Stimulated activated CD8-positive, alpha-beta memory T cell treated with anti-CD3 and anti-CD28 coated beads, Interleukin-4, amount 100 ng/mL, for 1 hour (primary cell): ENCODE results near the gene AGFG2.
A peak's percentile ranks its signal among the peaks of the same experiment; 100 is the strongest.

Source experiments
- DNase-seq, 2 donors: peaks; one replicate each; pipeline ENCODE4 v3.0.0-alpha.2; 2020; ENCODE audit warnings: low read depth in 2 of 2, low spot score in 1 of 2

AGFG2 gene

DNA sequence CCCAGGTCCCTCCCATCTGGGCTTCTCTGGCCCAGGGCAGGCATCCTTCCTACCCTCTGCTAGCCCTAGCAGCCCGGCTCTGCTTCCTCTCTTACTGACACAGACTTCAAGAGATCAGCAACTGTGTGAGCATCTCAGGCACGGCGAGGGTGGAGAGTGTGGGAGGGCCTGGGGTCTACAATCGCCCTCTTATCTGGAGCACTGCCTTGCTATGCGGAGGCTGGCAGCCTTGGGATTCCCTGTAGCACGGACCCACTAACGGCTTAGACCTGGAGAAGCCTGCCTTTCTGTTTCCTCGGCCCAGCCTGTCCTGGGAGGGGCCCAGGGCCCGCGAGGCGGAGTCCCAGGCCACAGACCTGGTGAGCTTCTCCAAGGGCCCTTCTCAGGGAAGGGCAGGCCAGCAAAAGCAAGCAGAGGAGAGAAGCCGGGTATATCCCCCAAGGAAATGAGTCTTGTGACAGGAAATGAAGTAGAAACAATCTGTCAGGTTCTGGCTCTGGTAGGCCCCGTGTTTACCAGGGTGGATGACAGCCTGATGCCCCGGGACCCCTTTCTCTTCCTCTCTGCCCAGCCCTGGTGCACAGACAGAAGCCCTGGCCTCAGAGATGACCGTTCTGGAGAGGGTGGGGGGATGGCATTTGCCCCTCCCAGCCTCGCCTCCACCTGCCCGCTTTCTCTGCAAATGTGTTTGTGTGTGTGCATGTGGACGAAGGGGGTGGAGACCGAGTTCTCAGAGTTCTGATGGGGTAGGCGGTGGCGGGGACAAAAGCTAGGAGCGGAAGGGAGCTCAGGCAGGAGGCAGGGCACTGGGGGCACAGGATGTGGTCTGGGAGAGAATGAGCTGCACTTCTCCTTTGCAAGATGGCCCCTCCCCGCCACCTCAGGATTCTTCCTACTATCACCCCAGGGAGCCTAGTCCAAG, 44.4 kb downstream of the AGFG2 start:
- no peak for DNase-seq

DNA sequence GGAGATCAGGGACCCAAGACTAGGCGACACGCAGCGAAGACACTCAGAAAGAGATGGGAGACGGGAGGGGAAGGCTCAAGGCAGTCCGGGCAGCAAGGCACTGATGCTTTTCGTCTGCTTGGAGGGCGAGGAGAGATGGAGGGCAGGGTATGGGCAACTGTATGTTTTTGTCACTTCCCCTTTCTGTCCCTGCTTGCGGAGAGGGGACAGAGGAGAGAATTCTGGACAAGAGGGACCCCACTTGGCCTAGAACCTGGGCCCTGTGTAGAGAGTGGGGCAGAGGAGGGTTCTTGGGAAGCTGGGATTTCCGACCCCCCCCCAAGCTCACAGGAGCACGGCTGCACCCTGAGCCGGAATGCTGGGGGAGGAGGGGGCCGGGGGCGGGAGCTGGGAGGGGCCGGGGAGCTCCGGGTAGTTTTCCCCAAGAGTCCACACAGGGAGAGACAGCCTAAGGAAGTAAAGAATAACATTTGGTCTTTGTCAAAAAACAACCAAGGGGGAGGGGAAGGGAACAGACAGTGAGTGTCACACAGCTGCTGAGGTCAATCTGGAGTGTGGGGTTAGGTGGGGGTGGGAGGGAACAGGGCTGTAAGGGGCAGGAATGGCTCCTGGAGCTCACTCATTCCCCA, 45.2 kb downstream of the AGFG2 start:
- no peak for DNase-seq

DNA sequence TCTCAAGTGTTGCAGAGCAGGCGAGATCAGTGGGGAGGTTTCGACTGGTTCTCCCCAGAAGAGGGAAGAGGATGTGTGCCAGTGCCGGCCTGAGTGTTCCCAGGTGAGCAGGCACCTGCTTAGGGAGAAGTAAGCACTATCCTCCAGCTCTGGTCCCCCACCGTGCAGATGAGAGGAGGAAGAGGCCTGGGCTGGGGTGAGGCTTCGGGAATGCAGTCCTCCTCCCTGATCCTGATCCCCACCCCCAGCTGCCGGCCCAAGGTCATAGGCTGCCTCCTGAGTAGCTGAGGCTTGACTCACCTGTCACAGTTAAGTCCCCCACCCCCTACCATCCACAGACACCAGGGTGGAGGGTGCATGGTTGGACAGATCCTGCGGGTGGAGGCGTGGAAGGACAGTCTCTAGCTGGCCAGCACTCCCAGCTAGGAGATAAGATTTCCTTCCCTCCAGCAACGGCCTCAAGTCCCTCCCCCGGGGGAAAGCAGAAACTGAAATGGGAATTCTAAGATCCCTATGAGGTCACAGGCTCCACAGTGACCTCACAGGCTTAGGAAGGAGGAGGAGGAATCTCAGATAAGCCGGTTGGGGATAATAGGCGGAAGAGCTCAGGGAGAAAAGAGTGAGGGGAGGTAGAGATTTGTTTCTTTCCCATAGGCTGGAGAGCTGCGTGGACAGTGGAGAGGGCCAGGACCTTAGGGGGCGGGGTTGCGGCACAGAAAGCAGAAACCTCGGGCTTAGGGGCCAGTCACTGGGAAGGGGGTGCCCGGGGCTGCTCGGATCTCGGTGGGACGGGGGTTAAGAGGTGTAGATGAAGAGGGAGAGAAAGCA, 45.9 kb downstream of the AGFG2 start:
- no peak for DNase-seq

DNA sequence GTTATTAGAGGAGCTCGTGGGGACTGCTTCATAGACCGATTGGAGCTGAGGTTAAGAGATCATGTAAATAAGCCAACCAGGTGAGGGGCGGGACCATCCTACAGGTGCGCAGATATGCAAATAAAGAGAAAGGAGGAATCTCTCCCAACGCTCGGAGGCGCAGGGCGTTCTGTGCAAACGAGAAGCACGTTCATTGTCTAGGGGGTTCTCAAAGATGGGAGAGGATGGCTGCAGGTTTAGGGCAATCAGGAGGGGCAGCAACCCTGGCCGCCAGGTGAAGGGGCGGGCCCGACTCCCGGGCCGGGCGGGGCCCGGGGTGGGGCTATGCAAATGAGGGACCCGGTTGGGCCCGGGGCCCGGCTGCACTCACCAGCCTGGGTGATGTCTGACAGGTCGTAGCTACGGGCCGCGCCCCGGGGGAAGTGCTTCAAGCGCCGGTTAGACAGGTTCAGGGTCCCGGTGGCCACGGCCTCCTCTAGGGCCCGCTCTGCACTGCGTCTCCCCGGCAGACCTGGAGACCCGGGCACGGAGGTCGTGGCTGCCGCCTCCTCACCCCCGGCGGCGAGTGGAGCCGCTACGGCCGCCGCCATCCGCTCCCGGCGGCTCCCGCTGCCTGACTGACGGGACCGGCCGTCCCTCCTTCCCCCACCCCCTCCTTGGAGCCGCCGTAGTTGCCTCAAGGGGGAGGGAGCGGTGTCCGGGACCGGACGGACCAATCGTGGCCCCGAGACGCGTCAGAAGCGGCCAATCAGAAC, 46.7 kb downstream of the AGFG2 start, which contains the start of gene LRCH4:
Gene LRCH4, minus strand, starts transcription at position 619 of the 755 bp plus-strand sequence. Its CDS starts 29 bp downstream, at position 590.
- DNase-seq: no peak

DNA sequence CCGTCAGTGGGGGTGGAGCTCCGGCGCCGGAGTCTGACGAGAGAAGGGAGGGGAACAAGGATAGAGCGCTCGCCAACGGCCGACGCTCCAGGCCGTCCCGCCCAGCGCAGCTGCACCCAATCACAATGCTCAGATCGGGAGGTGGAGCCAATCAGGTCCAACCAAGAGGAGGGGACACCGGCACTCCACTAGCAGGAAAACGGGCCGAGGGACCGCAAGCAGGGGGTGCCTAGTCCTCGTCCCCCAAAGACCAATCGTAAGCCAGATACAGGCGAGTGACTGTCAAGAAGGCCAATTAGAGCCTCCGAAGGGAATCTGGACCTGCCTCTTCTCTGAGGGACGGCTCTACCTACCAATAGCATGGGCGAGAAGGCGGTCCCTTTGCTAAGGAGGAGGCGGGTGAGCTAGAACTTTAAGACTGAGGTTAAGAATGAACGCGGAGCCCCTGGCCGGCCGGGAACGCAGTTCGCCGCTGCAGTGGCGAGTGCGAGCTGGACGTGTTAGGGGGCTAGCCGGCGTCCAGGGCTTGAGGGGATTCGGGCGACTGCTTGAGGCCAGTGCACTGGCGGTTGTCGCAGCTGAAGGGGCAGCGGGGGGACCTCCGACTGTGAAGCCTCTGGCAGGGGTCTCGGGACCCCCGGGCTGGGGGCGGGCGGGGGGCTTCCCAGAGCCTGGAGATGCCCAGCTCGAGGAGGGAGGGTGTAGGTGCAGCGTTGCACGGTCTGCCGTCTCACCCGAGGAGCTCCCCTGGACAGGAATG, 47.4 kb downstream of the AGFG2 start, which contains the start of gene FBXO24:
Gene FBXO24, plus strand, starts transcription at position 63 of the 760 bp plus-strand sequence. Its CDS starts 298 bp downstream, at position 361.
- DNase-seq: peak; percentile 95 to 99

DNA sequence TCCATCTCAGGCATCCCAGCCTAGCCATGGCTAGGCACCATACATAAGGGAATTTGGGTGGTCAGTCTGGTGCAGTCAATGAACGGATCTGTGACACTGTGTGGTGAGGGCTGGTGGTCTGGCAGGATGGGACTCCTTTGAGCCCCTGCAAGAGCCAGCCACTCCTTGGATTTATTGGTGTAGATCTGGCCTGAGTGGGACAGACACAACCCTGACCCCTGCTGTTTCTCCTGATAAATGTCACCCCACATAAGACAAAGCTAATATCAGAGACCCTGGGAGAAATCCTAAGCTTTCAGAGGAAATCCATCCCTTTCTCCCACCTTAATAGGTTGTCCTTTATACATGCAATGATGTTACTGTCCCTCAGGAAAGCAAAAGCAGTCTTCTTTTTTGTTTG, 49.4 kb downstream of the AGFG2 start:
- no peak for DNase-seq

DNA sequence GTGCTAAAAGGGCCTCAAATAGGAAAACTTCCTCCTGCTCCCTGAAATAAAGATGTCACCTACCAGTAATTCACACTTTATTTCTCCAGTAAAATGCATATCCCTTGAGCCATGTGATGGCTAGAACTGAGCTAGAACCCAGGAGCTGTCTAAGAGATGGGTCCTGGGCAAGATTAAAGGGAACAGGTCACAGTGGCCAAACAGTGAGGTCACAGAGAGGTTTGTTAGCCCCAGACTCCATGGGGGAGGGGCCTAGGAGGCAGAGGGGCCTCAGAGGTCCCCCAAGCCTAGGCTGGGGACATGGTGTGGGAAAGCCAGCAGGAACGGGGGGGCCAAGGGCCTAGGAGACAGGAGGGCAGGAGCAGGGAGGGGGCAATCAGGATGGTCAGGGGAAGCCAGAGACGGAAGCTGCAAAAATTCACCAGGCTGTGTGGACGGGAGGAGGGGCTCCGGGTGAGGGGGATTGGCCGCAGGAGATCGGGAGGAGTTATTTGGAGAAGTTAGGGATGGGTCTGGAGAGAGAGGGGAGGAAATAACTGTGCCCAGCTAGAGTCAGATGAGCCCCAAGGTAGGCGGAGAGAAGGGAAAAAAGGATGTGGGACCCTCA, 50.4 kb downstream of the AGFG2 start:
- no peak for DNase-seq

DNA sequence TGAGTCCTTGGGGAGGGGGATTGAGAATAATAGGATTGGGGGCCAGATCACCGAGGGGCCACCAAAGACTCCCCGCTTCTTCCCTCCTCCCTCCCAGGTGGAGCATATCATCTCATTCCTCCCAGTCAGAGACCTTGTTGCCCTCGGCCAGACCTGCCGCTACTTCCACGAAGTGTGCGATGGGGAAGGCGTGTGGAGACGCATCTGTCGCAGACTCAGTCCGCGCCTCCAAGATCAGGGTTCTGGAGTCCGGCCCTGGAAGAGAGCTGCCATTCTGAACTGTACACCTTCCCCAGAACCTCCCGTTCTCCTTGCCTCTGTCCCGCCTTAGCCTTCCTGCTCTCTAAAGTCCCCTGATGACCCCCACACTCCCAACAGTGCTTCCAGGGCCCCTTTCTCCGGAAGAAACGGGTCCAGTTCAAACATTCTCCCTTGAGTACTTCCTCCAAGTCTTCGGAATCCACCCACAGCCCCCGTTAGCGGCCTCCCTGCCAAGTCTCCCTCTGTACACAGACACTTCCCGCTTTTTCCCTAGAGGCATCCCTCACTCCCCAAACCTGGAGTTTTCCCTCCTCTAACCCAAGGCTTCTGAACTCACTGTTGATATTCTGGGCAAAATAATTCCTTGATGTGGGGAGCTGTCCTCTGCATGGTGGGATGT, 51.2 kb downstream of the AGFG2 start:
- DNase-seq: no peak

DNA sequence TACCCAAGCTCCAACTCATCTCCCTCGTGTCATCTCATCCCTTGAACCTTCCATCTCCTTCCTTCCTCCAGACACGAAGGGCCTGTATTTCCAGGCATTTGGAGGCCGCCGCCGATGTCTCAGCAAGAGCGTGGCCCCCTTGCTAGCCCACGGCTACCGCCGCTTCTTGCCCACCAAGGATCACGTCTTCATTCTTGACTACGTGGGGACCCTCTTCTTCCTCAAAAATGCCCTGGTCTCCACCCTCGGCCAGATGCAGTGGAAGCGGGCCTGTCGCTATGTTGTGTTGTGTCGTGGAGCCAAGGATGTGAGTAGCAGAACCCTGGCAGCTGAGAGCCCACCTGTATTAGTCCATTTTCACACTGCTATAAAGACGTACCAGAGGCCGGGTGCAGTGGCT, 52.6 kb downstream of the AGFG2 start:
- DNase-seq: no peak

DNA sequence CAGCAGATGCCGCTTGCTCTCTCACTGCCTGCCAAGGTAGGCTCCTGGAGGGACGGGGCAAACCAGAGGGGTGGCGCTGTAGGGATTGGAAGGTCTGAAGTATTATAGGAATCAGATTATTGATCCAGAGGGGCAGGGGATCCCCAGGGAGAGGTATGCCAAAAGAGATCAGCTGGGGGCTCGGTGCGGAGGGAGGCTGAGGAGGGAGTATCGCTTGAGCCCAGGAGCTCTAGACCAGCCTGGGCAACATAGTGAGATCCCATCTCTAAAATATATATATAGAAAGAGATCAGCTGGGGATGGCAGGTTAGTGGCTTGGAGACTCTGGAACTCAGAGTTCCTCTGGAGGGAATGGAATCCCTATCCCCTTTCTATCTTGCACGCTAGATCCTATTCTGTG, 56.2 kb downstream of the AGFG2 start:
- no peak for DNase-seq

DNA sequence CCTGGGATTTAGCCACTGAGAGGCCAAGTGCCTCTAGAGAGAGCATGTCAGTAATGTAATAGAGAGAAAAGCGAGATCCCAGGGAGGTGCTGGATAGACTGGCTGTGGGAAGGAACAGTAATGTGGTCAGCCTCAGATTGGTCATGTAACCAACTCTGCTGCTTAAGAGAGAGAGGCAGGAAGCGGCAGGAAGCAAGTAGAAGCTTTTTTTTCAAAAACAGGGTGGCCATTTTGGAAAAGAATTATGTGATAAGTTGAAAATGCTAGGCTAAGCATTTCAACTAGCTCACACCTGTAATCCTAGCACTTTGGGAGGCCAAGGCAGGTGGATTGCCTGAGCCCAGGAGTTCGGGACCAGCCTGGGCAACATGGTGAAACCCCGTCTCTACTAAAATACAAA, 59.4 kb downstream of the AGFG2 start:
- DNase-seq: no peak

DNA sequence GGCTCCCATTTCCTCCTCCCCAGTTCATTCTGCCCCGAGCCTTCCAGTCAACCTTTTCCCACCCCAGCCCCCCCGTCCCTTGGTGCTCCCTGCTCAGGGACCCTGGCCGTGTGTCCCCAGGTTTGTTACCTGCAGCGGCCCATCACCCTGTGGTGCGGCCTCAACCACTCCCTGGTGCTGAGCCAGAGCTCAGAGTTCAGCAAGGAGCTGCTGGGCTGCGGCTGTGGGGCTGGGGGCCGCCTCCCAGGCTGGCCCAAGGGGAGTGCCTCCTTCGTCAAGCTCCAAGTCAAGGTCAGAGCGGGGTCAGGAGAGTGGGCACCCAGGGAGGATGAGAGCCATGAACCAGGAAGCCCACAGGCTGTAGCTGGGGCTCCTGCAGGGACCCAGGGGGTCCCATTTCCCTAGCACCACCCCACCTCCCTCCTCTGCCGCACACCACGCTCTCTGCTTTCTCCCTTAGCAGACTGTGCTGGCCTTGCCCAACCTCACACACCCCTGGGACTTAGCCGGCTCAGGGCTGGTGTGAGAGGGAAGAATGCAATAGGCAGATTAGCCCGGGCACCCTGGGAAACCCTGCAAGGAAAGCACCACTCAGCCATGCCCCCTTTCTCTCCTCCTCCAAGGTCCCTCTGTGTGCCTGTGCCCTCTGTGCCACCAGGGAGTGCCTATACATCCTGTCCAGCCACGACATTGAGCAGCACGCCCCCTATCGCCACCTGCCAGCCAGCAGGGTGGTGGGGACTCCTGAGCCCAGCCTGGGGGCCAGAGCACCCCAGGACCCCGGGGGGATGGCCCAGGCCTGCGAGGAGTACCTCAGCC, 61.1 kb downstream of the AGFG2 start:
- DNase-seq: no peak

DNA sequence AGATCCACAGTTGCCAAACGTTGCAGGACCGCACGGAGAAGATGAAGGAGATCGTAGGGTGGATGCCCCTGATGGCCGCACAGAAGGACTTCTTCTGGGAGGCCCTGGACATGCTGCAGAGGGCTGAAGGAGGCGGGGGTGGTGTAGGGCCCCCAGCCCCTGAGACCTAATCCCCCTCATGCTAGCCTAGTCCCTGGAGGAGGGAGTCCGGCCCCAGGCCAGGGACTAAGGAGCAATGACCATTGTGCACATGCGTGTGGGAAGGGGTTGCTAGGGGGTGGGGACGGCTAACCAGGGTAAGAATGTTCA, 61.7 kb downstream of the AGFG2 start:
- no peak for DNase-seq

DNA sequence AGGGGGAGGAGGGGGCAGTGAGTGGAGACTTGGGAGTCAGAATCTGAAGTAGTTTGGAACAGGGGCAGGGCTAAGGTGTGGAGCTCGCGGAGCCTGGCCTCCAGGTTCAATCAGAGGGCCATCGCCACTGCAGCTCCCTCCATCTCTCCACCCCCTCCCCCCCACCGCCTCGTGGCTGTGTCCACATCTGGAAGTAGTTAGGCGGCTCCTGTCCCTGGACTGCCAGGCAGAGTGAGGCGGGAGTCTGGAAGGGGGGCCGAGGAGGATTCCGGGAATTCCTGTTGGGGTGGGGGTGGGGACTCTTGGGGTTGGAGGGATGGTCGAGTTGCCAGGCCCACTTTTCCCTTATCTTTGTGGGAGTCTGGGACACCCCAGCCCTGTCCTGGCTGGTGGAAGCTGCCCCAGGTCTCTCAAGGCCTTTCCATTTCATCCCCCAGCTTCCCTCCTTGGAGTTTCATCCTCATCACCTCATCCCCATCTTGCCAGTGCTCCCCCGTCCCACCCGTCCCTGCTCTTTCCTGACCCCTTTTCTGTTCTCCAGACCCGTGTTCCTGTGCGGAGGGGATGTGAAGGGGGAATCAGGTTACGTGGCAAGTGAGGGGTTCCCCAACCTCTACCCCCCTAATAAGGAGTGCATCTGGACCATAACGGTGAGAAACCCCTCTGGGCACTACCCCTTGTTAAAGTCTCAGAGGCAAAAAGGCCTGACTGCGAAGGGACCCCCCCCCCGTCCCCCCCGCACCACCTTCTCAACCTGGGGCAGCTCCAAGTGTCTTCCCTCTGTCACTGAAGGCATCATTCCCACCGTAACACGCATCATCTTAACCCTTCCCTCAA, 64.1 kb downstream of the AGFG2 start:
- no peak for DNase-seq

DNA sequence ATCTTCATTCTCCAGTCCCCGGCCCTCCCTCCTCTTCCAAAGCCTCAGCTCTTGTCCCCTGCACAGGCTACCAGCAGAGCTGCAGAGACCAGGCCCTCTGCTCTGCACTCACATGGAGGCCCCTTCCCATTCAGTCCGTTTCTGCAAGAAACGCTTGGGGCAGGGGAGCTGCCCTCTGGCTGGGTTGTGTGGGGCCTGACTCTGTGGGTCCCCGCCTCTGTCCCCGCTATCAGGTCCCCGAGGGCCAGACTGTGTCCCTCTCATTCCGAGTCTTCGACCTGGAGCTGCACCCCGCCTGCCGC, 64.7 kb downstream of the AGFG2 start:
- no peak for DNase-seq

DNA sequence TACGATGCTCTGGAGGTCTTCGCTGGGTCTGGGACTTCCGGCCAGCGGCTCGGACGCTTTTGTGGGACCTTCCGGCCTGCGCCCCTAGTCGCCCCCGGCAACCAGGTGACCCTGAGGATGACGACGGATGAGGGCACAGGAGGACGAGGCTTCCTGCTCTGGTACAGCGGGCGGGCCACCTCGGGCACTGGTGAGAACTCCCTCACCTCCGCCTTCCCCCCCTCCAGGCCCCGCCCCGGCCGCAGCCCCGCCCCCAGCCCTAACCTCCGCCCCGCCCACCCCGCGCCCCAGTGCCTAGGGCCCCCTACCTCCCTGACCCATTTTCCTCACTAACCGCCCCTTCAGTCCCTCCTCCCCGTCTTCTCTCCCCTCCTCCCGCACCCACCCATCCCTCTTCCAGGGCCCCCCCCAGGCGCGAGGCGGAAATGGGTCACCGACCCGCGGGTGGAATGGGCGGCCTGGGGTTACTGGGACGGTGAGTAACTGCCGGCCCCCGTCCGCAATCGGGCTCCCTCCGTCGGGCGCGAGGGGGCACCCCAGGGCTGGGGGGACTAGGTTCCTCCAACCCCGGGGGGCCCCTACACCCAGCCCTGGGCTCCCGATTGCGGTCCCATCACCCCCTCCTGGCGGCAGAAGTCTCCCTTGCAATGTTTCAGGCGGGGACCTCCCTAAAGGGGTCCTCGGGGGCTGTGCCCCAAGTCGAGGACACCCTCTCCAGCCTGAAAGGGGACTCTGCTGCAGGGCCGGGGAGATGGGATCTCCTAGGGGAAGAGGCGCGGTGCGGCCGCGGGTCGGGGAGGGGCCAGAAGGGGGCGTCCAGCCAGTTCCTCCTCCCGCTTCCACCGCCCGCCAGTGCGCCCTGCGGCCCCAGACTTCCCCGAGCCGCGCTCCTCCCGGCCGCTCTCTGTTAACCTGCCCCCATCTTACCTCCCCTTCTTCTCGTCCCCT, 65.3 kb downstream of the AGFG2 start:
- DNase-seq: peak in 1 of 2 donors; percentile 46
